Measurements from ENCODE around the gene CLDN20.
"Not testable (repeated sequence)": the region's sequence is repeated elsewhere in the genome, so short reads cannot be mapped to it uniquely, and the experiment has no call there.

CLDN20 gene, protein sequence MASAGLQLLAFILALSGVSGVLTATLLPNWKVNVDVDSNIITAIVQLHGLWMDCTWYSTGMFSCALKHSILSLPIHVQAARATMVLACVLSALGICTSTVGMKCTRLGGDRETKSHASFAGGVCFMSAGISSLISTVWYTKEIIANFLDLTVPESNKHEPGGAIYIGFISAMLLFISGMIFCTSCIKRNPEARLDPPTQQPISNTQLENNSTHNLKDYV

DNA sequence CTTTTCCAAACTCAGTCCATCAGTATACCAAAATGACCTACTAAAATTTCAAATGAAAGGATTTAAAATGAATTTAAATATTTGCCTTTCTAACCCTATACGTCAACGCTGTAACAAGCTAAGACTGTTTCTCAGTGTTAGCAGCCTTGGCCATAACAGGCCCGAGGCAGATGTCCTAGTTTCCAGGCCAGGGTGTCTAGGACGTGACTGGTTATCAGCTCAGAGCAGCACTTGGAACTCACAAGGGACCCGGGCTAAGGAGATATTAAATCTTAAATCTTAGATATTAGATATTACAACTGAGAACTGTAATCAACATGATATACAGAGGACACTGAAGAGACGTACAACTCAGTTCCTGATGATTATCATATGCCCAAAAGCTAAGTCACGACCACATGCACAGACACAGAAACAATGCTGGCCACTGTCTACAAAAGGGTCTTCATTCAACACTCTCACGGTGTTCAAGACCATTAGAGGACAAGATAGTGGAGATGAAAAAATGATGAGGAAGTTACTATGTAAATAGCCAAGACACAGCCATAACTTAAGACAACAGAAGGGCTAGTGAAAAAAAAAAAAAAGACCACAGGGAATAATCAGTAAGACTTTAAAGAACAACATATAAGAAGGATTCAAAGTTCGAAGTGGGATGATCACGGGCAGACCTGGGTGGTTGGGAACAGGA lies at the start of gene CLDN20:
CLDN20 (plus strand) TSS at position 641 of the 691 bp plus-strand sequence. CDS start 11,707 bp downstream, outside the sequence.
- Histone ChIP-seq H3K36me3 (replicated peaks; ENCODE audit: low read depth, low read length) (peaks cover 5% of the 10 kb centered on the region), H4K20me1 (ENCODE audit: insufficient read depth, low read length) (no peaks in the 10 kb centered on the region), H3K4me1 (ENCODE audit: low read length) (no peaks in the 10 kb centered on the region), H2AFZ (ENCODE audit: low read depth, low read length) (no peak within 1 kb of the TSS), H3K27ac (ENCODE audit: low read length) (no peak within 1 kb of the TSS), H3K27me3 (ENCODE audit: low read depth, low read length) (no peaks in the 10 kb centered on the region), H3K79me2 (ENCODE audit: low read length) (no peaks in the 10 kb centered on the region), H3K4me2 (ENCODE audit: low read length) (no peak within 1 kb of the TSS), H3K9me3 (ENCODE audit: insufficient read depth, low read length) (no peaks in the 10 kb centered on the region), H3K9ac (ENCODE audit: low read length) (no peak within 1 kb of the TSS), H3K4me3 (ENCODE audit: low read length) (no peak within 1 kb of the TSS)
- TF ChIP-seq, protein P1, sequence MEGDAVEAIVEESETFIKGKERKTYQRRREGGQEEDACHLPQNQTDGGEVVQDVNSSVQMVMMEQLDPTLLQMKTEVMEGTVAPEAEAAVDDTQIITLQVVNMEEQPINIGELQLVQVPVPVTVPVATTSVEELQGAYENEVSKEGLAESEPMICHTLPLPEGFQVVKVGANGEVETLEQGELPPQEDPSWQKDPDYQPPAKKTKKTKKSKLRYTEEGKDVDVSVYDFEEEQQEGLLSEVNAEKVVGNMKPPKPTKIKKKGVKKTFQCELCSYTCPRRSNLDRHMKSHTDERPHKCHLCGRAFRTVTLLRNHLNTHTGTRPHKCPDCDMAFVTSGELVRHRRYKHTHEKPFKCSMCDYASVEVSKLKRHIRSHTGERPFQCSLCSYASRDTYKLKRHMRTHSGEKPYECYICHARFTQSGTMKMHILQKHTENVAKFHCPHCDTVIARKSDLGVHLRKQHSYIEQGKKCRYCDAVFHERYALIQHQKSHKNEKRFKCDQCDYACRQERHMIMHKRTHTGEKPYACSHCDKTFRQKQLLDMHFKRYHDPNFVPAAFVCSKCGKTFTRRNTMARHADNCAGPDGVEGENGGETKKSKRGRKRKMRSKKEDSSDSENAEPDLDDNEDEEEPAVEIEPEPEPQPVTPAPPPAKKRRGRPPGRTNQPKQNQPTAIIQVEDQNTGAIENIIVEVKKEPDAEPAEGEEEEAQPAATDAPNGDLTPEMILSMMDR (IDR thresholded peaks at IDR 0.05; ENCODE audit: low read depth, low read length) = no peak

DNA sequence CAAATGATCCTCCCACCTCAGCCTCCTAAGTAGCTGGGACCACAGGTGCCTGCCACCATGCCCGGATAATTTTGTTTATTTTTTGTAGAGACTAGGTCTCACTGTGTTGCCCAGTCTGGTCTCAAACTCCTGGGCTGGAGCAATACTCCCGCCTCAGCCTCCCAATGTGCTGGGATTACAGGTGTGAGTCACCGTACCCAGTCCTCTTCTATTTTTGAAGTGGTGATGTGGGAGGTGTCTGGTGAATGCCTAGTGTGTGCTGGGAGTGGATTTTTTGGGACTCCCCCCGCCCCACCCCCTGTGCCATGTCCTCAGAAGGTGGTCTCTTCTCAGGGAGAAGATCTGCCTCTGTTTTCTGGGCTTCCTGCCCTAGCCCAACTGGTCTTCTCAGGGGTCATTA lies 47.9 kb upstream of the CLDN20 start:
- H3K27me3 ChIP-seq (ENCODE audit: low read depth, low read length) = no peaks in the 10 kb centered on the region
- H2AFZ ChIP-seq (ENCODE audit: low read depth, low read length) = no peak overlapping the region
- no peaks in the 10 kb centered on the region for H3K9me3 ChIP-seq (ENCODE audit: insufficient read depth, low read length)
- H3K4me2 ChIP-seq (ENCODE audit: low read length) = no peak overlapping the region
- no peak overlapping the region for H3K27ac ChIP-seq (ENCODE audit: low read length)
- peaks cover 3% of the 10 kb centered on the region for H3K4me1 ChIP-seq (ENCODE audit: low read length)
- TF ChIP-seq, protein P1 (IDR thresholded peaks at IDR 0.05; ENCODE audit: low read depth, low read length) = no peak
- no peak overlapping the region for H3K4me3 ChIP-seq (ENCODE audit: low read length)
- no peak overlapping the region for H3K9ac ChIP-seq (ENCODE audit: low read length)
- no peaks in the 10 kb centered on the region for H3K36me3 ChIP-seq (replicated peaks; ENCODE audit: low read depth, low read length)
- H3K79me2 ChIP-seq (ENCODE audit: low read length) = no peaks in the 10 kb centered on the region
- no peaks in the 10 kb centered on the region for H4K20me1 ChIP-seq (ENCODE audit: insufficient read depth, low read length)

DNA sequence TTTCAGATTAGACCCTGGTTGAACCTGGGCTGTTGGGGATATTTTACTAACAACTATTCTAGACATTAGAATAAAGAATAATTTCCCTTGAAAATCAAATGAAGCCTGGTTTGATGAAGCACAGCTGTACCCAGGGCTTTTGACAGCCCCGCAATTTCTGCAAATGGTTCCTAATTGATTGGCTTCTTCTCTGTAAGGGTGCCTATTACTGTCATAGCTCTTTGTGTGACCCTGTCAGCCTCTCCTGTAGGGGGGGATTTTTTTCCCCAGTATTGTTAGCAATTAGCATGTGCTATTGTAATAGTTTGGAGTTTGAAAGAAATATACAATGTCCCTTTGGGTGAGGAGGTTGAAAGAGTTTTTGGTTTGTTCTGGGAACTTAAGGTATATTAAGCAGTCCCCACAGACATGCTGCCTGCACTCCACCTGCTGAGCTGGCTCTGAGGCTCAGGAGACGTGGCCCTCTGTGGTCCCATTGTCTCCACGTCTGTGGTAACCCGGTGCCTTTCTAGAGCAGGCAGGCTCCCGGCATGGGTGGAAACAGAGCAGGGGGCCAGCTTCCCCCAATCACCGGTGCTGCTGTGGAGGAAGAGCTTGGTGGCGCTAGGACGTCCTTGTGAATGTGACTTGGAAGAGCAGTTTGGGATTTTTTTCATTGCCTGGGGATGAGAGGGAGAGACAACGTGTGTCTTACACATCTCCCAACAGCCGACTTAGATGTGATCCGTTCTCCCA lies 47.3 kb upstream of the CLDN20 start:
- peaks cover 8% of the 10 kb centered on the region for H3K4me1 ChIP-seq (ENCODE audit: low read length)
- H4K20me1 ChIP-seq (ENCODE audit: insufficient read depth, low read length) = no peaks in the 10 kb centered on the region
- no peak overlapping the region for H3K27ac ChIP-seq (ENCODE audit: low read length)
- no peaks in the 10 kb centered on the region for H3K36me3 ChIP-seq (replicated peaks; ENCODE audit: low read depth, low read length)
- H3K27me3 ChIP-seq (ENCODE audit: low read depth, low read length) = no peaks in the 10 kb centered on the region
- H2AFZ ChIP-seq (ENCODE audit: low read depth, low read length) = no peak overlapping the region
- no peak overlapping the region for H3K4me2 ChIP-seq (ENCODE audit: low read length)
- no peak overlapping the region for H3K4me3 ChIP-seq (ENCODE audit: low read length)
- H3K79me2 ChIP-seq (ENCODE audit: low read length) = no peaks in the 10 kb centered on the region
- no peak for TF ChIP-seq EZH2phosphoT487 (IDR thresholded peaks at IDR 0.05; ENCODE audit: low read depth)
- TF ChIP-seq, protein P1 (IDR thresholded peaks at IDR 0.05; ENCODE audit: low read depth, low read length) = no peak
- no peak overlapping the region for H3K9ac ChIP-seq (ENCODE audit: low read length)
- no peaks in the 10 kb centered on the region for H3K9me3 ChIP-seq (ENCODE audit: insufficient read depth, low read length)

DNA sequence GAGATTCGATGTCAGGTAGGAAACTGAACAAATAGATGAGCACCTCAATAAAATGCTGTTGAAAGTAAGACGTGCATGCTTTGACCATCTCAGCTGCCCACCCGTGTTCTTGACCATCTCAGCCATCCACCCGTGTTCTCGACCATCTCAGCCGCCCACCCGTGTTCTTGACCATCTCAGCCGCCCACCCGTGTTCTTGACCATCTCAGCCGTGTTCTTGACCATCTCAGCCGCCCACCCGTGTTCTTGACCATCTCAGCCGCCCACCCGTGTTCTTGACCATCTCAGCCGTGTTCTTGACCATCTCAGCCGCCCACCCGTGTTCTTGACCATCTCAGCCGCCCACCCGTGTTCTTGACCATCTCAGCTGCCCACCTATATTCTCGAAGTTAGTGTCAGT lies 45.1 kb upstream of the CLDN20 start:
- not testable (repeated sequence) for H3K79me2 ChIP-seq (ENCODE audit: low read length); H4K20me1 ChIP-seq (ENCODE audit: insufficient read depth, low read length); H3K9ac ChIP-seq (ENCODE audit: low read length); H3K4me3 ChIP-seq (ENCODE audit: low read length); H3K27ac ChIP-seq (ENCODE audit: low read length); H3K27me3 ChIP-seq (ENCODE audit: low read depth, low read length); H2AFZ ChIP-seq (ENCODE audit: low read depth, low read length); H3K4me2 ChIP-seq (ENCODE audit: low read length); H3K36me3 ChIP-seq (replicated peaks; ENCODE audit: low read depth, low read length); H3K9me3 ChIP-seq (ENCODE audit: insufficient read depth, low read length)
- peaks cover 29% of the 10 kb centered on the region for H3K4me1 ChIP-seq (ENCODE audit: low read length)

Measured in OCI-LY3 (cell line).